HCT116 (cell line): Measurements from ENCODE around the gene TARS2. TPM values are rescaled to one million over a fixed set of nuclear protein-coding genes. Genes with fewer than 3 reads are reported as not detected.

Experiments used
- ATAC-seq: fragments of 200-7000 bp; cut with Tn5 transposase; 2 replicates; pipeline ENCODE4 v1.9.1; 2020; ENCODE audit warnings: mild to moderate bottlenecking, moderate library complexity
- BruUV-seq: library from RNA; stranded (reverse); fragments of 400-500 nt; replicated peaks from 2 replicates; lab custom pipeline; 2021; lab: Mats Ljungman, UMichigan
- CTCF ChIA-PET: fragments of 300-600 bp; sonication (Branson Sonifier 250); formaldehyde crosslinking; loops from one replicate; lab custom pipeline; 2021; ENCODE audit warnings: antibody characterized with exemption; lab: Charles Lee
- POLR2A ChIA-PET: fragments of 300-600, 350-600 bp; sonication (Branson Sonifier 250); formaldehyde crosslinking; loops from one replicate; lab custom pipeline; 2021; ENCODE audit warnings: antibody characterized with exemption; lab: Charles Lee
- RAD21 ChIA-PET, 2 experiments: fragments of 300-600 bp; sonication (Branson Sonifier 250); formaldehyde crosslinking; loops; one replicate each; lab custom pipeline; 2023; ENCODE audit warnings: low total read pairs in 2 of 2; ENCODE audit not compliant: uncharacterized antibody in 2 of 2, unreplicated experiment in 2 of 2, low non-redundant PET in 1 of 2; lab: Charles Lee
- DNase-seq: peaks from one replicate; pipeline ENCODE4 v3.0.0-alpha.2; 2010; ENCODE audit warnings: low read depth, low spot score
- H2AFZ ChIP-seq: fragments of 200-600 bp; shearing (Covaris generic), sonication (generic); 2 replicates; pipeline ENCODE4 v1.6.1; 2017; ENCODE audit warnings: low read depth, mixed run types, mixed read lengths, antibody characterized with exemption, low read length; ENCODE audit not compliant: poor library complexity, severe bottlenecking
- H3K27ac ChIP-seq: 2 replicates; pipeline ENCODE4 v1.5.1; 2012; ENCODE audit warnings: low read depth, low read length
- H3K27me3 ChIP-seq: fragments of 200-600 bp; sonication (generic); 2 replicates; pipeline ENCODE4 v1.6.1; 2016; ENCODE audit warnings: mixed run types, low read length, mixed read lengths; ENCODE audit not compliant: insufficient read depth
- H3K36me3 ChIP-seq, 2 experiments: fragments of 200-500 bp in 1 of 2; fragments of 200-600 bp in 1 of 2; sonication (Bioruptor generic) in 1 of 2; sonication (generic) in 1 of 2; 2 replicates each; pipeline versions ENCODE4 v1.5.1 to v1.6.1; 2014 to 2016; ENCODE audit warnings: low read length in 2 of 2, inconsistent platforms in 1 of 2, mixed read lengths in 1 of 2, mixed run types in 1 of 2; ENCODE audit not compliant: insufficient read depth in 2 of 2, control insufficient read depth in 1 of 2
- H3K4me1 ChIP-seq, 2 experiments: fragments of 200-600 bp in 1 of 2; sonication (generic) in 1 of 2; 2 replicates each; pipeline versions ENCODE4 v1.5.1 to v1.6.1; 2012 to 2017; ENCODE audit warnings: low read length in 2 of 2, inconsistent platforms in 1 of 2, mild to moderate bottlenecking in 1 of 2, mixed read lengths in 1 of 2, mixed run types in 1 of 2, moderate library complexity in 1 of 2; ENCODE audit not compliant: insufficient read depth in 2 of 2, control insufficient read depth in 1 of 2
- H3K4me2 ChIP-seq: fragments of 200-600 bp; sonication (generic); 2 replicates; pipeline ENCODE4 v1.6.1; 2017; ENCODE audit warnings: mixed run types, low read length, mixed read lengths
- H3K4me3 ChIP-seq, 2 experiments: fragments of 200-600 bp in 1 of 2; sonication (generic) in 1 of 2; replicated peaks in 1 of 2; 2 replicates each; pipeline ENCODE4 v1.5.1; 2011 to 2016; ENCODE audit warnings: low read length in 2 of 2, control low read depth in 1 of 2, low read depth in 1 of 2, mild to moderate bottlenecking in 1 of 2, mixed read lengths in 1 of 2, mixed run types in 1 of 2
- H3K79me2 ChIP-seq: fragments of 200-600 bp; sonication (generic); 2 replicates; pipeline ENCODE4 v1.6.1; 2017; ENCODE audit warnings: mild to moderate bottlenecking, mixed run types, low read length, moderate library complexity, mixed read lengths; ENCODE audit not compliant: insufficient read depth
- H3K9ac ChIP-seq: fragments of 200-600 bp; sonication (generic); 2 replicates; pipeline ENCODE4 v1.6.1; 2016; ENCODE audit warnings: low read length, mixed read lengths
- H3K9me2 ChIP-seq: fragments of 200-600 bp; sonication (generic), shearing (Covaris generic); 2 replicates; pipeline ENCODE4 v1.6.1; 2017; ENCODE audit warnings: mixed run types, mild to moderate bottlenecking, moderate library complexity; ENCODE audit not compliant: insufficient read depth
- H3K9me3 ChIP-seq, 2 experiments: fragments of 200-500 bp in 1 of 2; fragments of 200-600 bp in 1 of 2; sonication (Bioruptor generic) in 1 of 2; sonication (generic) in 1 of 2; 2 replicates each; pipeline ENCODE4 v1.6.1; 2014 to 2017; ENCODE audit warnings: low read length in 2 of 2, mixed read lengths in 2 of 2, inconsistent platforms in 1 of 2, low read depth in 1 of 2, mild to moderate bottlenecking in 1 of 2, mixed run types in 1 of 2, moderate library complexity in 1 of 2; ENCODE audit not compliant: control insufficient read depth in 1 of 2, insufficient read depth in 1 of 2
- H4K20me1 ChIP-seq: fragments of 200-600 bp; sonication (generic), shearing (Covaris generic); 2 replicates; pipeline ENCODE4 v1.6.1; 2017; ENCODE audit warnings: mixed run types, mild to moderate bottlenecking, moderate library complexity; ENCODE audit not compliant: insufficient read depth
- ELF1 ChIP-seq: IDR thresholded peaks from 2 replicates; pipeline ENCODE4 v1.6.1; 2012; ENCODE audit warnings: low read depth, borderline replicate concordance
- MAX ChIP-seq: IDR thresholded peaks from 2 replicates; pipeline ENCODE4 v1.6.1; 2012
- POLR2AphosphoS5 ChIP-seq: IDR thresholded peaks from 2 replicates; pipeline ENCODE4 v1.6.1; 2011; ENCODE audit warnings: mild to moderate bottlenecking, low read depth, low read length, moderate library complexity
- RAD21 ChIP-seq: IDR thresholded peaks from 2 replicates; pipeline ENCODE4 v1.6.1; 2012; ENCODE audit warnings: low read depth, mild to moderate bottlenecking
- TCF7L2 ChIP-seq: IDR thresholded peaks from 2 replicates; pipeline ENCODE4 v1.7.0; 2011; ENCODE audit warnings: borderline replicate concordance, inconsistent platforms; ENCODE audit not compliant: insufficient read depth, insufficient read length; ENCODE audit errors: extremely low read depth
- ZFX ChIP-seq: fragments of 450-650 bp; IDR thresholded peaks from 2 replicates; pipeline ENCODE4 v1.6.1; 2017
- intact Hi-C: fragments of 100-400 bp; cut with micrococcal nuclease; formaldehyde crosslinking; loops from 2 replicates; pipeline ENCODE4 v1.10.0; 2022
- total RNA-seq: library from RNA; stranded (reverse); gene quantifications from one replicate; pipeline ENCODE4 v1.2.1, GENCODE V29; 2021; ENCODE audit not compliant: unreplicated experiment
- TF ChIP-seq, protein P1 (sequence below), 3 experiments: fragments of 200-600 bp in 1 of 3; sonication (generic) in 1 of 3; IDR thresholded peaks in 2 of 3; conservative IDR thresholded peaks in 1 of 3; 2 replicates each; pipeline ENCODE4 v1.5.1; 2012 to 2017; ENCODE audit warnings: low read depth in 2 of 3, low read length in 2 of 3, antibody characterized with exemption in 1 of 3, borderline replicate concordance in 1 of 3, control low read depth in 1 of 3, mild to moderate bottlenecking in 1 of 3, mixed read lengths in 1 of 3, mixed run types in 1 of 3, moderate library complexity in 1 of 3; ENCODE audit not compliant: insufficient read depth in 1 of 3

Gene TARS2
- total RNA-seq, 1 experiment from 2014 or later, result 23.2 TPM

DNA sequence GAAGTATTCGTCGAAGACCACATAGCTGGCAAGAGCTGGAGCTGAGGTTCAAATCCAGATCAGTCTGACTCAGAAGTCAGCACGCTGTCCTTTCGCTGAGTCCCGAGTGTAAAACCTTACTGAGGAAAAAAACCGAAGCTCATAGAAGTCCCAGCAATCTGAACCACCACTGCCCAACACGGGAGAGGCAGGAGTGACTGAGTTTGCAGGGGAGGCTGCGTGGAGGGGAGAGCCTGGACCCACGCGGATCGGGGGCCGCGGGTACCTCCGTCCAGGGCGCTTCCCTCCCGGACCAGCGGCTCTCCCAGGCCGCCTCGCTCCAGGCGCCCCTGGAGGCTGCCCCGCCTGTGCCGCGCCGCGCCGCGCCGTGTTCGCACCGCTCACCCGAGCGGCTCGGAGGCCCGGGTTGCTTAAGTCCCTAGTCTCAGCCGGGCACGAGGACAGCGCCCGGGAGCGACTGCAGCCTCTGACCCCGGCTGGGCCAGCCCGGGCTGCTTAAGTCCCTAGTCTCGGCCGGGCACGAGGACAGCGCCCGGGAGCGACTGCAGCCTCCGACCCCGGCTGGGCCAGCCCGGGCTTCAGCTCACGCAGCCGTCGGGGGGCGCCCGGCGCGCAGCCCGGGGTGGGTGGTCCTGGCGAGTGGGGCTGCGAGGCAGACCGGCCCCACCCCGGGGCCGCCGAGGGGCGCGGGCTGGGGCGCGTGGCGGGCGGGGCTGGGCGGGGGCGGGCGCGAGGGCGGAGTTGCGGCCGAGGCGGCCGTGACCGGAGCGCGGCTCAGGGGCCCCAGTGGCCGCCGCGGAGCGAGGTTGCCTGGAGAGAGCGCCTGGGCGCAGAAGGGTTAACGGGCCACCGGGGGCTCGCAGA, 61.6 kb downstream of the TARS2 start, which contains the start of gene ADAMTSL4:
ADAMTSL4 (plus strand) TSS at position 777 of the 864 bp plus-strand sequence. CDS start 2,881 bp downstream, outside the sequence.
- peak; percentile 79 for ATAC-seq
- Histone ChIP-seq H3K9me3 (no peaks in the 10 kb centered on the region), H3K9ac (peak within 1 kb of the TSS; percentile 72), H3K4me1 (peaks cover 10 to 30% of the 10 kb centered on the region in 2 experiments; a peak in 3 of 4 replicates), H2AFZ (peak within 1 kb of the TSS; percentile 63), H3K36me3 (no peaks in the 10 kb centered on the region), H3K27ac (peak within 1 kb of the TSS; percentile 62), H3K79me2 (no peaks in the 10 kb centered on the region), H3K9me2 (no peaks in the 10 kb centered on the region), H3K27me3 (no peaks in the 10 kb centered on the region), H4K20me1 (no peaks in the 10 kb centered on the region), H3K4me3 (peak within 1 kb of the TSS; percentile 44 to 59), H3K4me2 (peak within 1 kb of the TSS; percentile 97)
- DNase-seq, result no peak
- POLR2A ChIA-PET, result interaction anchor here (0.6 to 1.0 kb wide), 2 partner anchors 14 to 648 kb away, joined by 3 read pairs; no protein-coding TSS in a partner anchor
- peak; percentile 6; the same call in 1 of the 2 replicates for TF ChIP-seq POLR2AphosphoS5
- TF ChIP-seq RAD21, result no peak
- no peak; the same call in 1 of the 2 replicates for TF ChIP-seq MAX
- peak; percentile 58; the same call in 1 of the 2 replicates for TF ChIP-seq ZFX
- peak; percentile 9 for TF ChIP-seq TCF7L2
- TF ChIP-seq, protein P1, sequence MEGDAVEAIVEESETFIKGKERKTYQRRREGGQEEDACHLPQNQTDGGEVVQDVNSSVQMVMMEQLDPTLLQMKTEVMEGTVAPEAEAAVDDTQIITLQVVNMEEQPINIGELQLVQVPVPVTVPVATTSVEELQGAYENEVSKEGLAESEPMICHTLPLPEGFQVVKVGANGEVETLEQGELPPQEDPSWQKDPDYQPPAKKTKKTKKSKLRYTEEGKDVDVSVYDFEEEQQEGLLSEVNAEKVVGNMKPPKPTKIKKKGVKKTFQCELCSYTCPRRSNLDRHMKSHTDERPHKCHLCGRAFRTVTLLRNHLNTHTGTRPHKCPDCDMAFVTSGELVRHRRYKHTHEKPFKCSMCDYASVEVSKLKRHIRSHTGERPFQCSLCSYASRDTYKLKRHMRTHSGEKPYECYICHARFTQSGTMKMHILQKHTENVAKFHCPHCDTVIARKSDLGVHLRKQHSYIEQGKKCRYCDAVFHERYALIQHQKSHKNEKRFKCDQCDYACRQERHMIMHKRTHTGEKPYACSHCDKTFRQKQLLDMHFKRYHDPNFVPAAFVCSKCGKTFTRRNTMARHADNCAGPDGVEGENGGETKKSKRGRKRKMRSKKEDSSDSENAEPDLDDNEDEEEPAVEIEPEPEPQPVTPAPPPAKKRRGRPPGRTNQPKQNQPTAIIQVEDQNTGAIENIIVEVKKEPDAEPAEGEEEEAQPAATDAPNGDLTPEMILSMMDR (IDR thresholded peaks at IDR 0.05 in 2 of 3, conservative IDR thresholded peaks at IDR 0.05 in 1 of 3; ENCODE audit: borderline replicate concordance in 1 of 3, insufficient read depth in 1 of 3, low read depth in 2 of 3, low read length in 2 of 3), result 0 out of 6 replicates have a peak, but pooled peaks of 1 of the 3 experiments have one; percentile 9
- no peak for TF ChIP-seq ELF1
- BruUV-seq, result no TSS peak
- intact Hi-C loops, result no loop called here
- RAD21 ChIA-PET, result interaction anchor here in 1 of 2 experiments (0.6 kb wide), 1 partner anchor 56 kb away, joined by 3 read pairs; no protein-coding TSS in a partner anchor
- CTCF ChIA-PET, result interaction anchor here (1.1 to 4.8 kb wide), 3 partner anchors 11 to 16 kb away, joined by 4 to 35 read pairs (median 8); no protein-coding TSS in a partner anchor
